Measurements from ENCODE around the gene NPTX1. TPM values are rescaled to one million over a fixed set of nuclear protein-coding genes. Genes with fewer than 3 reads are reported as not detected.

NPTX1 gene
- 1 to 10 TPM; 1.2 to 1.4 TPM for total RNA-seq

- no peak within 1 kb of the TSS for H3K4me3 Mint-ChIP-seq
- H3K27ac Mint-ChIP-seq = no peak within 1 kb of the TSS
- ChIA-PET POLR2A (interaction anchor here (1.4 kb wide), 1 partner anchor 21 kb away, joined by 4 read pairs; no protein-coding TSS in a partner anchor), CTCF (interaction anchor here (2.2 kb wide), 1 partner anchor 423 kb away, joined by 9 read pairs; no protein-coding TSS in a partner anchor)
- no peaks in the 10 kb centered on the region for H3K9me3 Mint-ChIP-seq
- intact Hi-C loops (cut with micrococcal nuclease) = loop anchor here (5.0 kb wide), 1 partner anchor 101 kb away; no protein-coding TSS in a partner anchor
- peaks cover 17% of the 10 kb centered on the region for H3K4me1 Mint-ChIP-seq (ENCODE audit: low read depth)
- H3K36me3 Mint-ChIP-seq = no peaks in the 10 kb centered on the region
- peaks cover 54% of the 10 kb centered on the region for H3K27me3 Mint-ChIP-seq
- no peak for DNase-seq
Observed at GRCh38 chr17:80475910-80476876, at the start of gene NPTX1. NPTX1 (minus strand) TSS chr17:80476607; CDS start chr17:80476446, 161 bp downstream.

- H3K36me3 Mint-ChIP-seq = no peaks in the 10 kb centered on the region
- H3K9me3 Mint-ChIP-seq = no peaks in the 10 kb centered on the region
- intact Hi-C loops (cut with micrococcal nuclease) = no loop called here
- POLR2A ChIA-PET = no interaction called here
- CTCF ChIA-PET = no interaction called here
- DNase-seq = no peak
- no peak overlapping the region for H3K27ac Mint-ChIP-seq
- no peak overlapping the region for H3K4me3 Mint-ChIP-seq
- peaks cover 23% of the 10 kb centered on the region for H3K27me3 Mint-ChIP-seq
- H3K4me1 Mint-ChIP-seq (ENCODE audit: low read depth) = no peaks in the 10 kb centered on the region
Observed at GRCh38 chr17:80523956-80524712, 47.7 kb upstream of the NPTX1 start.

GRCh38 chr17:80523054-80523744, 46.8 kb upstream of the NPTX1 start:
- POLR2A ChIA-PET = no interaction called here
- H3K4me1 Mint-ChIP-seq (ENCODE audit: low read depth) = no peaks in the 10 kb centered on the region
- H3K27me3 Mint-ChIP-seq = peaks cover 23% of the 10 kb centered on the region
- no peak overlapping the region for H3K27ac Mint-ChIP-seq
- no peak overlapping the region for H3K4me3 Mint-ChIP-seq
- CTCF ChIA-PET = no interaction called here
- intact Hi-C loops (cut with micrococcal nuclease) = no loop called here
- no peak for DNase-seq
- H3K9me3 Mint-ChIP-seq = no peaks in the 10 kb centered on the region
- no peaks in the 10 kb centered on the region for H3K36me3 Mint-ChIP-seq

GRCh38 chr17:80520810-80521455, 44.5 kb upstream of the NPTX1 start:
- intact Hi-C loops (cut with micrococcal nuclease) = no loop called here
- no peak overlapping the region for H3K27ac Mint-ChIP-seq
- CTCF ChIA-PET = no interaction called here

GRCh38 chr17:80519091-80519781, 42.8 kb upstream of the NPTX1 start:
- POLR2A ChIA-PET = no interaction called here
- H3K4me3 Mint-ChIP-seq = no peak overlapping the region
- H3K36me3 Mint-ChIP-seq = no peaks in the 10 kb centered on the region
- no peak for DNase-seq
- no peak overlapping the region for H3K27ac Mint-ChIP-seq
- H3K27me3 Mint-ChIP-seq = peaks cover 6% of the 10 kb centered on the region
- intact Hi-C loops (cut with micrococcal nuclease) = no loop called here
- CTCF ChIA-PET = no interaction called here
- no peaks in the 10 kb centered on the region for H3K4me1 Mint-ChIP-seq (ENCODE audit: low read depth)
- H3K9me3 Mint-ChIP-seq = no peaks in the 10 kb centered on the region

More at GRCh38 chr17:80520810-80521455, 44.5 kb upstream of the NPTX1 start:
- DNase-seq = no peak
- POLR2A ChIA-PET = no interaction called here
- Mint-ChIP-seq H3K36me3 (no peaks in the 10 kb centered on the region), H3K4me1 (ENCODE audit: low read depth) (no peaks in the 10 kb centered on the region), H3K27me3 (peaks cover 10% of the 10 kb centered on the region), H3K4me3 (no peak overlapping the region), H3K9me3 (no peaks in the 10 kb centered on the region)

GRCh38 chr17:80518392-80518791, 42.0 kb upstream of the NPTX1 start:
- Mint-ChIP-seq H3K9me3 (no peaks in the 10 kb centered on the region), H3K4me1 (ENCODE audit: low read depth) (no peaks in the 10 kb centered on the region), H3K27me3 (peaks cover 3% of the 10 kb centered on the region), H3K36me3 (no peaks in the 10 kb centered on the region), H3K27ac (no peak overlapping the region), H3K4me3 (no peak overlapping the region)
- DNase-seq = no peak
- intact Hi-C loops (cut with micrococcal nuclease) = no loop called here
- CTCF ChIA-PET = no interaction called here
- POLR2A ChIA-PET = no interaction called here

GRCh38 chr17:80517641-80518040, 41.2 kb upstream of the NPTX1 start:
- POLR2A ChIA-PET = no interaction called here

GRCh38 chr17:80516171-80516932, 39.9 kb upstream of the NPTX1 start:
- no peak overlapping the region for H3K27ac Mint-ChIP-seq
- peaks cover 7% of the 10 kb centered on the region for H3K27me3 Mint-ChIP-seq
- DNase-seq = no peak
- H3K36me3 Mint-ChIP-seq = no peaks in the 10 kb centered on the region
- intact Hi-C loops (cut with micrococcal nuclease) = no loop called here
- H3K4me3 Mint-ChIP-seq = no peak overlapping the region
- CTCF ChIA-PET = no interaction called here
- H3K9me3 Mint-ChIP-seq = no peaks in the 10 kb centered on the region
- POLR2A ChIA-PET = no interaction called here
- no peaks in the 10 kb centered on the region for H3K4me1 Mint-ChIP-seq (ENCODE audit: low read depth)

More at GRCh38 chr17:80517641-80518040, 41.2 kb upstream of the NPTX1 start:
- Mint-ChIP-seq H3K27ac (no peak overlapping the region), H3K4me3 (no peak overlapping the region), H3K4me1 (ENCODE audit: low read depth) (no peaks in the 10 kb centered on the region), H3K9me3 (no peaks in the 10 kb centered on the region), H3K36me3 (no peaks in the 10 kb centered on the region), H3K27me3 (peaks cover 5% of the 10 kb centered on the region)
- CTCF ChIA-PET = no interaction called here
- DNase-seq = no peak
- intact Hi-C loops (cut with micrococcal nuclease) = no loop called here

GRCh38 chr17:80513892-80514291, 37.5 kb upstream of the NPTX1 start:
- peaks cover 7% of the 10 kb centered on the region for H3K27me3 Mint-ChIP-seq
- ChIA-PET POLR2A (no interaction called here), CTCF (no interaction called here)
- H3K4me3 Mint-ChIP-seq = no peak overlapping the region
- intact Hi-C loops (cut with micrococcal nuclease) = no loop called here
- DNase-seq = no peak
- H3K36me3 Mint-ChIP-seq = no peaks in the 10 kb centered on the region
- H3K9me3 Mint-ChIP-seq = no peaks in the 10 kb centered on the region
- H3K27ac Mint-ChIP-seq = no peak overlapping the region
- H3K4me1 Mint-ChIP-seq (ENCODE audit: low read depth) = no peaks in the 10 kb centered on the region

- Mint-ChIP-seq H3K9me3 (no peaks in the 10 kb centered on the region), H3K4me3 (no peak overlapping the region), H3K4me1 (ENCODE audit: low read depth) (no peaks in the 10 kb centered on the region), H3K36me3 (no peaks in the 10 kb centered on the region), H3K27me3 (peaks cover 7% of the 10 kb centered on the region), H3K27ac (no peak overlapping the region)
- intact Hi-C loops (cut with micrococcal nuclease) = no loop called here
- CTCF ChIA-PET = no interaction called here
- no peak for DNase-seq
- POLR2A ChIA-PET = no interaction called here
Observed at GRCh38 chr17:80513201-80513600, 36.8 kb upstream of the NPTX1 start.

GRCh38 chr17:80512233-80512632, 35.8 kb upstream of the NPTX1 start:
- Mint-ChIP-seq H3K4me1 (ENCODE audit: low read depth) (no peaks in the 10 kb centered on the region), H3K36me3 (no peaks in the 10 kb centered on the region), H3K9me3 (no peaks in the 10 kb centered on the region), H3K4me3 (no peak overlapping the region), H3K27me3 (peaks cover 7% of the 10 kb centered on the region), H3K27ac (no peak overlapping the region)
- intact Hi-C loops (cut with micrococcal nuclease) = no loop called here
- POLR2A ChIA-PET = no interaction called here
- no peak for DNase-seq
- CTCF ChIA-PET = no interaction called here
